ENCODE data around the gene ENPP6. TPM values are rescaled to one million over a fixed set of nuclear protein-coding genes. Genes with fewer than 3 reads are reported as not detected.

ENPP6 gene
- total RNA-seq, 1 experiment from 2014 or later = not detected

- Histone ChIP-seq H3K4me2 (ENCODE audit: low read length) (no peak overlapping the region), H3K27ac (ENCODE audit: low read length) (no peak overlapping the region), H3K9me3 (ENCODE audit: low read length) (no peaks in the 10 kb centered on the region), H4K20me1 (ENCODE audit: low read length) (no peaks in the 10 kb centered on the region), H3K9me2 (replicated peaks; ENCODE audit: low read length) (no peaks in the 10 kb centered on the region), H3K4me3 (ENCODE audit: low read length) (no peak overlapping the region), H3K27me3 (ENCODE audit: low read length) (peaks cover 5% of the 10 kb centered on the region; the same call in 1 of the 2 replicates), H3K9ac (ENCODE audit: low read length) (no peak overlapping the region), H3K4me1 (ENCODE audit: insufficient read depth, low read length) (no peaks in the 10 kb centered on the region), H3F3A (ENCODE audit: low read length, unreplicated experiment) (no peaks in the 10 kb centered on the region), H2AFZ (ENCODE audit: low read length) (no peak overlapping the region), H3K79me2 (ENCODE audit: low read length) (no peaks in the 10 kb centered on the region), H3K36me3 (ENCODE audit: low read depth, low read length) (no peaks in the 10 kb centered on the region)
- CTCF ChIA-PET = no interaction called here
- POLR2A ChIA-PET (ENCODE audit: unreplicated experiment) = no interaction called here
- no TSS peak for BruUV-seq (replicated peaks)
- ATAC-seq = peak; percentile 72
- intact Hi-C loops (cut with micrococcal nuclease) = loop anchor here (1.0 kb wide), 1 partner anchor 260 kb away; no protein-coding TSS in a partner anchor
- peak; percentile 35 for DNase-seq
- peak; percentile 85 for TF ChIP-seq CTCF (conservative IDR thresholded peaks at IDR 0.05; ENCODE audit: low read depth, low read length)
- TF ChIP-seq EZH2 (IDR thresholded peaks at IDR 0.05; ENCODE audit: low read length, unreplicated experiment) = no peak
- no peak for TF ChIP-seq EZH2phosphoT487 (IDR thresholded peaks at IDR 0.05; ENCODE audit: borderline replicate concordance, low read length)
These were observed 117.3 kb downstream of the ENPP6 start for GRCh38 chr4:184100297-184100885.

- Histone ChIP-seq H3K4me2 (ENCODE audit: low read length) (no peak overlapping the region), H3K36me3 (ENCODE audit: low read depth, low read length) (no peaks in the 10 kb centered on the region), H4K20me1 (ENCODE audit: low read length) (no peaks in the 10 kb centered on the region), H3F3A (ENCODE audit: low read length, unreplicated experiment) (no peaks in the 10 kb centered on the region), H3K79me2 (ENCODE audit: low read length) (no peaks in the 10 kb centered on the region), H3K27ac (ENCODE audit: low read length) (no peak overlapping the region), H3K4me3 (ENCODE audit: low read length) (no peak overlapping the region), H3K27me3 (ENCODE audit: low read length) (peaks cover 11% of the 10 kb centered on the region; the same call in 1 of the 2 replicates), H2AFZ (ENCODE audit: low read length) (no peak overlapping the region), H3K9ac (ENCODE audit: low read length) (no peak overlapping the region), H3K9me3 (ENCODE audit: low read length) (no peaks in the 10 kb centered on the region), H3K4me1 (ENCODE audit: insufficient read depth, low read length) (no peaks in the 10 kb centered on the region), H3K9me2 (replicated peaks; ENCODE audit: low read length) (no peaks in the 10 kb centered on the region)
- CTCF ChIA-PET = no interaction called here
- TF ChIP-seq EZH2phosphoT487 (IDR thresholded peaks at IDR 0.05; ENCODE audit: borderline replicate concordance, low read length) = no peak
- TF ChIP-seq EZH2 (IDR thresholded peaks at IDR 0.05; ENCODE audit: low read length, unreplicated experiment) = no peak
- no peak for TF ChIP-seq CTCF (conservative IDR thresholded peaks at IDR 0.05; ENCODE audit: low read depth, low read length)
- DNase-seq = no peak
- POLR2A ChIA-PET (ENCODE audit: unreplicated experiment) = no interaction called here
- no TSS peak for BruUV-seq (replicated peaks)
- no peak for ATAC-seq
- intact Hi-C loops (cut with micrococcal nuclease) = no loop called here
These were observed 118.1 kb downstream of the ENPP6 start for GRCh38 chr4:184099535-184099966.

- ChIA-PET CTCF (no interaction called here), POLR2A (ENCODE audit: unreplicated experiment) (no interaction called here)
- Histone ChIP-seq H2AFZ (ENCODE audit: low read length) (no peak overlapping the region), H3K27ac (ENCODE audit: low read length) (no peak overlapping the region), H3K9ac (ENCODE audit: low read length) (no peak overlapping the region), H3K79me2 (ENCODE audit: low read length) (no peaks in the 10 kb centered on the region), H4K20me1 (ENCODE audit: low read length) (no peaks in the 10 kb centered on the region), H3K4me3 (ENCODE audit: low read length) (no peak overlapping the region), H3K36me3 (ENCODE audit: low read depth, low read length) (no peaks in the 10 kb centered on the region), H3K9me2 (replicated peaks; ENCODE audit: low read length) (no peaks in the 10 kb centered on the region), H3K4me1 (ENCODE audit: insufficient read depth, low read length) (no peaks in the 10 kb centered on the region), H3K9me3 (ENCODE audit: low read length) (no peaks in the 10 kb centered on the region), H3K4me2 (ENCODE audit: low read length) (no peak overlapping the region), H3K27me3 (ENCODE audit: low read length) (peaks cover 14% of the 10 kb centered on the region; the same call in 1 of the 2 replicates), H3F3A (ENCODE audit: low read length, unreplicated experiment) (no peaks in the 10 kb centered on the region)
- TF ChIP-seq EZH2 (IDR thresholded peaks at IDR 0.05; ENCODE audit: low read length, unreplicated experiment) (no peak), EZH2phosphoT487 (IDR thresholded peaks at IDR 0.05; ENCODE audit: borderline replicate concordance, low read length) (no peak), CTCF (conservative IDR thresholded peaks at IDR 0.05; ENCODE audit: low read depth, low read length) (no peak)
- BruUV-seq (replicated peaks) = no TSS peak
- no peak for ATAC-seq
- intact Hi-C loops (cut with micrococcal nuclease) = no loop called here
- no peak for DNase-seq
These were observed 118.7 kb downstream of the ENPP6 start for GRCh38 chr4:184099000-184099399.

Data from PC-3 (cell line).